ENCODE measurements around the gene CTDSPL2. TPM values are rescaled to one million over a fixed set of nuclear protein-coding genes. Genes with fewer than 3 reads are reported as not detected.

Gene CTDSPL2
- total and polyA plus RNA-seq, 10 of the 15 experiments (the other 5 are each of a cell fraction or from before 2014, with no cell fraction given) = 10.7 to 77.1 (median 44.9) TPM

GRCh38 chr15:44536302-44536961, 109.0 kb downstream of the CTDSPL2 start (continued):
- TF ChIP-seq BHLHE40 (IDR thresholded peaks at IDR 0.05; ENCODE audit: borderline replicate concordance in 1 of 2, low read depth in 2 of 2, low read length in 1 of 2) = peak in 1 of 2 experiments; percentile 4; a peak in 1 of 4 replicates
- TF ChIP-seq, protein P1, sequence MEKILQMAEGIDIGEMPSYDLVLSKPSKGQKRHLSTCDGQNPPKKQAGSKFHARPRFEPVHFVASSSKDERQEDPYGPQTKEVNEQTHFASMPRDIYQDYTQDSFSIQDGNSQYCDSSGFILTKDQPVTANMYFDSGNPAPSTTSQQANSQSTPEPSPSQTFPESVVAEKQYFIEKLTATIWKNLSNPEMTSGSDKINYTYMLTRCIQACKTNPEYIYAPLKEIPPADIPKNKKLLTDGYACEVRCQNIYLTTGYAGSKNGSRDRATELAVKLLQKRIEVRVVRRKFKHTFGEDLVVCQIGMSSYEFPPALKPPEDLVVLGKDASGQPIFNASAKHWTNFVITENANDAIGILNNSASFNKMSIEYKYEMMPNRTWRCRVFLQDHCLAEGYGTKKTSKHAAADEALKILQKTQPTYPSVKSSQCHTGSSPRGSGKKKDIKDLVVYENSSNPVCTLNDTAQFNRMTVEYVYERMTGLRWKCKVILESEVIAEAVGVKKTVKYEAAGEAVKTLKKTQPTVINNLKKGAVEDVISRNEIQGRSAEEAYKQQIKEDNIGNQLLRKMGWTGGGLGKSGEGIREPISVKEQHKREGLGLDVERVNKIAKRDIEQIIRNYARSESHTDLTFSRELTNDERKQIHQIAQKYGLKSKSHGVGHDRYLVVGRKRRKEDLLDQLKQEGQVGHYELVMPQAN (conservative IDR thresholded peaks at IDR 0.05) = peak; percentile 63; the same call in 1 of the 2 replicates
- TF ChIP-seq YY1 (IDR thresholded peaks at IDR 0.05; ENCODE audit: low read depth, low read length) = peak; percentile 90
- TF ChIP-seq CREB1 (IDR thresholded peaks at IDR 0.05; ENCODE audit: low read depth) = no peak
- no peak for TF ChIP-seq CEBPB (IDR thresholded peaks at IDR 0.05; ENCODE audit: borderline replicate concordance in 1 of 2, low read depth in 2 of 2, low read length in 2 of 2)
- TF ChIP-seq RAD21 (IDR thresholded peaks at IDR 0.05; ENCODE audit: insufficient read depth, low read depth, low read length) = no peak
- no peak for TF ChIP-seq HCFC1 (IDR thresholded peaks at IDR 0.05; ENCODE audit: low read length)
- no peak for TF ChIP-seq E2F8 (IDR thresholded peaks at IDR 0.05; ENCODE audit: low read depth, partially characterized antibody)
- TF ChIP-seq MXI1 (IDR thresholded peaks at IDR 0.05; ENCODE audit: low read depth, low read length) = 0 out of 2 replicates have a peak, but pooled peaks have one; percentile 23
- TF ChIP-seq, protein P2, sequence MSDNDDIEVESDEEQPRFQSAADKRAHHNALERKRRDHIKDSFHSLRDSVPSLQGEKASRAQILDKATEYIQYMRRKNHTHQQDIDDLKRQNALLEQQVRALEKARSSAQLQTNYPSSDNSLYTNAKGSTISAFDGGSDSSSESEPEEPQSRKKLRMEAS (IDR thresholded peaks at IDR 0.05; ENCODE audit: low read depth, low read length) = peak; percentile 11; the same call in 1 of the 2 replicates
- TF ChIP-seq FOXM1 (IDR thresholded peaks at IDR 0.05; ENCODE audit: low read depth, low read length) = no peak
- TF ChIP-seq ZSCAN29 (IDR thresholded peaks at IDR 0.05) = no peak
- TF ChIP-seq PML (IDR thresholded peaks at IDR 0.05; ENCODE audit: low read length) = peak; percentile 61; the same call in 1 of the 2 replicates
- TF ChIP-seq, protein P3, sequence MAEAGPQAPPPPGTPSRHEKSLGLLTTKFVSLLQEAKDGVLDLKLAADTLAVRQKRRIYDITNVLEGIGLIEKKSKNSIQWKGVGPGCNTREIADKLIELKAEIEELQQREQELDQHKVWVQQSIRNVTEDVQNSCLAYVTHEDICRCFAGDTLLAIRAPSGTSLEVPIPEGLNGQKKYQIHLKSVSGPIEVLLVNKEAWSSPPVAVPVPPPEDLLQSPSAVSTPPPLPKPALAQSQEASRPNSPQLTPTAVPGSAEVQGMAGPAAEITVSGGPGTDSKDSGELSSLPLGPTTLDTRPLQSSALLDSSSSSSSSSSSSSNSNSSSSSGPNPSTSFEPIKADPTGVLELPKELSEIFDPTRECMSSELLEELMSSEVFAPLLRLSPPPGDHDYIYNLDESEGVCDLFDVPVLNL (IDR thresholded peaks at IDR 0.05; ENCODE audit: low read depth, low read length) = 0 out of 2 replicates have a peak, but pooled peaks have one; percentile 12
- 0 out of 2 replicates have a peak, but pooled peaks have one; percentile 12 for TF ChIP-seq CHD2 (IDR thresholded peaks at IDR 0.05; ENCODE audit: borderline replicate concordance, low read depth, low read length)
- TF ChIP-seq POLR2AphosphoS5 (IDR thresholded peaks at IDR 0.05; ENCODE audit: low read length) = peak; percentile 65; the same call in 1 of the 2 replicates
- TF ChIP-seq RFX5 (IDR thresholded peaks at IDR 0.05; ENCODE audit: low read depth, low read length) = peak; percentile 5; the same call in 1 of the 2 replicates
- no peak; the same call in 1 of the 2 replicates for TF ChIP-seq MTA3 (IDR thresholded peaks at IDR 0.05; ENCODE audit: borderline replicate concordance, low read length)
- TF ChIP-seq RUNX3 (IDR thresholded peaks at IDR 0.05; ENCODE audit: low read length) = 0 out of 2 replicates have a peak, but pooled peaks have one; percentile 21
- no peak for TF ChIP-seq ZNF24 (IDR thresholded peaks at IDR 0.05)
- TF ChIP-seq TCF3 (IDR thresholded peaks at IDR 0.05; ENCODE audit: borderline replicate concordance, insufficient read depth, low read depth, low read length) = 0 out of 2 replicates have a peak, but pooled peaks have one; percentile 38
- peak; percentile 13 for TF ChIP-seq IKZF1 (conservative IDR thresholded peaks at IDR 0.05)
- no peak for TF ChIP-seq NR2C1 (IDR thresholded peaks at IDR 0.05)
- TF ChIP-seq RBBP5 (conservative IDR thresholded peaks at IDR 0.05) = no peak
- TF ChIP-seq NFIC (IDR thresholded peaks at IDR 0.05; ENCODE audit: low read depth, low read length) = no peak

Data from GM12878 (cell line).